ENCODE results near the gene ICAM1. TPM values are rescaled to one million over a fixed set of nuclear protein-coding genes. Genes with fewer than 3 reads are reported as not detected.
A peak's percentile ranks its signal among the peaks of the same experiment; 100 is the strongest.

Gene ICAM1
- total RNA-seq, 3 donors from 2014 or later (not counting 1 experiment from before 2014, with no cell fraction given), result 33.1 to 73.7 (median 56.5) TPM

- Histone ChIP-seq H3K36me3 (ENCODE audit: control insufficient read depth, insufficient read depth, low read length) (peaks cover 62% of the 10 kb centered on the region), H3K4me3 (ENCODE audit: low read length) (no peak overlapping the region), H3K4me1 (ENCODE audit: control insufficient read depth, insufficient read depth, low read length) (peaks cover 12% of the 10 kb centered on the region), H3K9me3 (ENCODE audit: control insufficient read depth, insufficient read depth, low read length) (no peaks in the 10 kb centered on the region), H3K27me3 (ENCODE audit: control insufficient read depth, insufficient read depth, low read length) (no peaks in the 10 kb centered on the region), H3K27ac (ENCODE audit: low read length) (no peak overlapping the region)
- intact Hi-C loops (cut with micrococcal nuclease), result no loop called here
- TF ChIP-seq, protein P1, sequence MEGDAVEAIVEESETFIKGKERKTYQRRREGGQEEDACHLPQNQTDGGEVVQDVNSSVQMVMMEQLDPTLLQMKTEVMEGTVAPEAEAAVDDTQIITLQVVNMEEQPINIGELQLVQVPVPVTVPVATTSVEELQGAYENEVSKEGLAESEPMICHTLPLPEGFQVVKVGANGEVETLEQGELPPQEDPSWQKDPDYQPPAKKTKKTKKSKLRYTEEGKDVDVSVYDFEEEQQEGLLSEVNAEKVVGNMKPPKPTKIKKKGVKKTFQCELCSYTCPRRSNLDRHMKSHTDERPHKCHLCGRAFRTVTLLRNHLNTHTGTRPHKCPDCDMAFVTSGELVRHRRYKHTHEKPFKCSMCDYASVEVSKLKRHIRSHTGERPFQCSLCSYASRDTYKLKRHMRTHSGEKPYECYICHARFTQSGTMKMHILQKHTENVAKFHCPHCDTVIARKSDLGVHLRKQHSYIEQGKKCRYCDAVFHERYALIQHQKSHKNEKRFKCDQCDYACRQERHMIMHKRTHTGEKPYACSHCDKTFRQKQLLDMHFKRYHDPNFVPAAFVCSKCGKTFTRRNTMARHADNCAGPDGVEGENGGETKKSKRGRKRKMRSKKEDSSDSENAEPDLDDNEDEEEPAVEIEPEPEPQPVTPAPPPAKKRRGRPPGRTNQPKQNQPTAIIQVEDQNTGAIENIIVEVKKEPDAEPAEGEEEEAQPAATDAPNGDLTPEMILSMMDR (IDR thresholded peaks at IDR 0.05), result no peak
- Mint-ChIP-seq H3K9me3 (no peaks in the 10 kb centered on the region), H3K27me3 (ENCODE audit: low read depth in 2 of 2) (no peaks in the 10 kb centered on the region), H3K27ac (no peak overlapping the region), H3K36me3 (no peaks in the 10 kb centered on the region), H3K4me3 (no peak overlapping the region), H3K4me1 (peaks cover 6 to 36% of the 10 kb centered on the region in 2 donors)
- DNase-seq (no peak), ATAC-seq (no peak)
- WGBS (ENCODE audit: insufficient coverage), result 97% methylated on average over 12 of the region's 13 CpGs
Measured at GRCh38 chr19:10318807-10319682, 48.1 kb downstream of the ICAM1 start.

- Histone ChIP-seq H3K9me3 (ENCODE audit: control insufficient read depth, insufficient read depth, low read length) (no peaks in the 10 kb centered on the region), H3K27me3 (ENCODE audit: control insufficient read depth, insufficient read depth, low read length) (no peaks in the 10 kb centered on the region), H3K4me1 (ENCODE audit: control insufficient read depth, insufficient read depth, low read length) (peaks cover 6% of the 10 kb centered on the region), H3K36me3 (ENCODE audit: control insufficient read depth, insufficient read depth, low read length) (peaks cover 78% of the 10 kb centered on the region), H3K27ac (ENCODE audit: low read length) (no peak overlapping the region), H3K4me3 (ENCODE audit: low read length) (no peak overlapping the region)
- intact Hi-C loops (cut with micrococcal nuclease), result no loop called here
- no peaks in the 10 kb centered on the region for H3K36me3 Mint-ChIP-seq
- no peak overlapping the region for H3K4me3 Mint-ChIP-seq
- no peak overlapping the region for H3K27ac Mint-ChIP-seq
- ATAC-seq, result peak in 1 of 3 donors; percentile 16
- peaks cover 4 to 21% of the 10 kb centered on the region in 2 donors for H3K4me1 Mint-ChIP-seq
- H3K9me3 Mint-ChIP-seq, result no peaks in the 10 kb centered on the region
- H3K27me3 Mint-ChIP-seq (ENCODE audit: low read depth in 2 of 2), result no peaks in the 10 kb centered on the region
- WGBS (ENCODE audit: insufficient coverage), result 97% methylated on average over 30 of the region's 32 CpGs
- no peak for DNase-seq
- TF ChIP-seq, protein P1 (IDR thresholded peaks at IDR 0.05), result no peak
Measured at GRCh38 chr19:10320602-10321416, 49.9 kb downstream of the ICAM1 start.

- no peak for DNase-seq
Measured at GRCh38 chr19:10321417-10321797, 50.5 kb downstream of the ICAM1 start.

More at GRCh38 chr19:10321417-10321797, 50.5 kb downstream of the ICAM1 start:
- Mint-ChIP-seq H3K9me3 (no peaks in the 10 kb centered on the region), H3K27me3 (ENCODE audit: low read depth in 2 of 2) (no peaks in the 10 kb centered on the region), H3K4me3 (no peak overlapping the region), H3K36me3 (no peaks in the 10 kb centered on the region), H3K4me1 (peaks cover 0 to 15% of the 10 kb centered on the region in 2 donors), H3K27ac (no peak overlapping the region)
- no peaks in the 10 kb centered on the region for H3K27me3 ChIP-seq (ENCODE audit: control insufficient read depth, insufficient read depth, low read length)
- intact Hi-C loops (cut with micrococcal nuclease), result no loop called here
- no peaks in the 10 kb centered on the region for H3K4me1 ChIP-seq (ENCODE audit: control insufficient read depth, insufficient read depth, low read length)
- H3K9me3 ChIP-seq (ENCODE audit: control insufficient read depth, insufficient read depth, low read length), result no peaks in the 10 kb centered on the region
- H3K36me3 ChIP-seq (ENCODE audit: control insufficient read depth, insufficient read depth, low read length), result peaks cover 79% of the 10 kb centered on the region
- 91% methylated on average over 11 of the region's 11 CpGs for WGBS (ENCODE audit: insufficient coverage)
- H3K4me3 ChIP-seq (ENCODE audit: low read length), result no peak overlapping the region
- TF ChIP-seq, protein P1 (IDR thresholded peaks at IDR 0.05), result no peak
- no peak overlapping the region for H3K27ac ChIP-seq (ENCODE audit: low read length)
- no peak for ATAC-seq

All from natural killer cell (primary cell).